ENCODE results near the gene DHRSX.

GRCh38 chrX:2320580-2321327 lies 180.0 kb downstream of the DHRSX start:
- TF ChIP-seq CTCF (IDR thresholded peaks at IDR 0.05), result no peak
- no peak for TF ChIP-seq POLR2A (IDR thresholded peaks at IDR 0.05)
